ENCODE measurements around the gene CABP5. TPM values are rescaled to one million over a fixed set of nuclear protein-coding genes. Genes with fewer than 3 reads are reported as not detected.
"Not testable (repeated sequence)": the region's sequence is repeated elsewhere in the genome, so short reads cannot be mapped to it uniquely, and the experiment has no call there.

Gene CABP5
- total RNA-seq (not detected), polyA plus RNA-seq (not detected)
- long read RNA-seq, donor 1: 0 reads
- long read RNA-seq, donor 2: 0 reads
- long read RNA-seq, donor 3: 0 reads
- long read RNA-seq, donor 4: 0 reads
- long read RNA-seq, donor 5: 0 reads
- long read RNA-seq, donor 6: 0 reads
- long read RNA-seq, donor 7: 0 reads
- long read RNA-seq, donor 8: 0 reads
- long read RNA-seq, donor 9: 0 reads
- long read RNA-seq, donor 10: 0 reads

DNA sequence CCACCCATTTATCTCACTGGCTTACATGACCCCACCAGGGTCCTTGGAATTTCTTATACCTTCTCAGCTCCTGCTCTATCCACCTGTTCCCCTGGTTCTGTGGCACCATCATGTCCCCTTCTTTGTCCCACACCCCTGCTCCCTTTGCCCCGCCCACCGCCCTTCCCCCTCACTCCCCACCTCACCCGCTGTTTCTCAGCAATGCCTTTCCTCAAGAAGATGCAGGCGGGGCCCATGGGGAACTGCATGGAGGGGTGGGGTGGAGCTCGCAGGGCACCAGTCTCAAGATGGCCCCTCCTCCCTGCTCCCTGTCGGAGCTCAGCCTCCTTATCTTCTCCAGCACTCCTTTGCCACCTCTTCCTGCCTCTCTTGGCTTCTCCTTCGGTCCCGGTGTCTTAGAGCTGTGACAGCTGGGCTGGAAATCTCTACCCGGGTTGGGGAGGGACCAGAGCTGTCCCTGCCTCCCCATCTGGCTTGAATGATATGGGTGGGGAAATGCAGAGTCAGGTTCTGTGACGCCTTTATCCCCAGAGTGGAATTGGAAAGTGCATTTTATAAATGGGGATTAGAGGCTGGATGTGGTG is at the start of gene CABP5:
Gene CABP5 (minus strand): TSS at position 405 of the 584 bp plus-strand sequence. CDS start 157 bp downstream, at position 248.
- intact Hi-C loops (cut with DNase I; ENCODE audit: low total_unique reads): no loop called here
- no peaks in the 10 kb centered on the region for H3K4me1 ChIP-seq
- H3K27ac ChIP-seq: no peak within 1 kb of the TSS
- DNase-seq: no peak
- H3K4me3 ChIP-seq: no peak within 1 kb of the TSS
- H3K9me3 ChIP-seq: no peaks in the 10 kb centered on the region
- H3K36me3 ChIP-seq: peaks cover 0 to 15% (median 5%) of the 10 kb centered on the region in 4 donors
- 74 to 79% (median 76%) methylated on average over 10 of the region's 10 CpGs for WGBS, 5 donors
- no peak for TF ChIP-seq POLR2A (IDR thresholded peaks at IDR 0.05)
- no peak for TF ChIP-seq POLR2AphosphoS5 (IDR thresholded peaks at IDR 0.05)
- TF ChIP-seq EP300 (IDR thresholded peaks at IDR 0.05): no peak
- TF ChIP-seq, protein P1, sequence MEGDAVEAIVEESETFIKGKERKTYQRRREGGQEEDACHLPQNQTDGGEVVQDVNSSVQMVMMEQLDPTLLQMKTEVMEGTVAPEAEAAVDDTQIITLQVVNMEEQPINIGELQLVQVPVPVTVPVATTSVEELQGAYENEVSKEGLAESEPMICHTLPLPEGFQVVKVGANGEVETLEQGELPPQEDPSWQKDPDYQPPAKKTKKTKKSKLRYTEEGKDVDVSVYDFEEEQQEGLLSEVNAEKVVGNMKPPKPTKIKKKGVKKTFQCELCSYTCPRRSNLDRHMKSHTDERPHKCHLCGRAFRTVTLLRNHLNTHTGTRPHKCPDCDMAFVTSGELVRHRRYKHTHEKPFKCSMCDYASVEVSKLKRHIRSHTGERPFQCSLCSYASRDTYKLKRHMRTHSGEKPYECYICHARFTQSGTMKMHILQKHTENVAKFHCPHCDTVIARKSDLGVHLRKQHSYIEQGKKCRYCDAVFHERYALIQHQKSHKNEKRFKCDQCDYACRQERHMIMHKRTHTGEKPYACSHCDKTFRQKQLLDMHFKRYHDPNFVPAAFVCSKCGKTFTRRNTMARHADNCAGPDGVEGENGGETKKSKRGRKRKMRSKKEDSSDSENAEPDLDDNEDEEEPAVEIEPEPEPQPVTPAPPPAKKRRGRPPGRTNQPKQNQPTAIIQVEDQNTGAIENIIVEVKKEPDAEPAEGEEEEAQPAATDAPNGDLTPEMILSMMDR (IDR thresholded peaks at IDR 0.05): no peak
- peaks cover 0 to 31% (median 0%) of the 10 kb centered on the region in 3 donors for H3K27me3 ChIP-seq

DNA sequence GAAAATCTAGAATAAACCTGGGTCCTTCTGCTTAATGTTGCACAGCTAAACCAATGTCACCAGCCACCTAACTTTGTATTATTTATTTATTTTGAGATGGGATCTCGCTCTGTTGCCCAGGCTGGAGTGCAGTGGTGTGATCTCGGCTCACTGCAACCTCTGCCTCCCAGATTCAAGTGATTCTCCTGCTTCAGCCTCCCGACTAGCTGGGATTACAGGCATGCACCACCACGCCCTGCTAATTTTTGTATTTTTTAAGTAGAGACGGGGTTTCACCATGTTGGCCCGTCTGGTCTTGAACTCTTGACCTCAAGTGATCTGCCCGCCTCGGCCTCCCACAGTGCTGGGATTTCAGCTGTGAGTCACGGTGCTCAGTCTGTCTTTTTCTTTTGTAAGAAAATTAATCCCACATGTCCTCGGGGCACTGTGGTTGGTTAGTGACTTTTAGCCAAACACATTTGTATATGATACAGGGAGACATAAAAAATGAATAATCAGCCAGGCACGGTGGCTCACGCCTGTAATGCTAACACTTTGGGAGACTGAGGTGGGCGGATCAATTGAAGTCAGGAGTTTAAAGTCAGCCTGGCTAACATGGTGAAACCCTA is 47.3 kb upstream of the CABP5 start:
- H3K4me3 ChIP-seq; intact Hi-C loops (cut with DNase I; ENCODE audit: low total_unique reads); H3K27ac ChIP-seq; DNase-seq; H3K27me3 ChIP-seq; H3K4me1 ChIP-seq: not testable (repeated sequence)
- H3K9me3 ChIP-seq: peaks cover 0 to 25% (median 9%) of the 10 kb centered on the region in 4 donors
- H3K36me3 ChIP-seq: peaks cover 0 to 40% (median 26%) of the 10 kb centered on the region in 4 donors
- 74 to 84% (median 79%) methylated on average over 13 of the region's 13 CpGs for WGBS, 5 donors

DNA sequence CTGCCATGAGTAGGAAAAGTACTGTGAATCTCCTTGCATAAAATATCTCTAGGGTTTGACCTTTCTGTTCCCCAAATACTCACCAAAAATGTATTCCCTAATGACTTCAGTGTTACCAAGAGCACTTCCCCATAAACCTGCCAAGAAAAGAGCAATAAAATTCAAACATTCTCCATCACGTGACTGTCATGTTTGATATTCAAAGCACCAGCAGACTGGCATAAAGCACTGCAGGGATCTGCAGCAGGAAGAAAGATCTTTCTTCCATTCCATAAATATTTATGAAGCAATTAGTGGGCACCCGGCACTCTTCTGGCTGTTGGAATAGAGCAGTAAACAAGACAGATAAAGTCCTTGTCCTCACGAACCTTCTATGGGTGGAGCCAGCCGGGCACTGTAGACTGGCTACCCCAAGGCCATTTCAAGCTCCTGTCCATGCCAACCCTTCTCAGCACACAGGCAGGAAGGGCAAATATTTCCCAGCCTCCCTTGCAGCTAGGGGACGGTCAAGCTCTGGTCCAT is 46.5 kb upstream of the CABP5 start:
- no peak for DNase-seq
- WGBS, 5 donors: 44 to 56% (median 45%) methylated on average over 5 of the region's 5 CpGs
- Histone ChIP-seq H3K27ac (no peak overlapping the region), H3K36me3 (peaks cover 0 to 32% (median 20%) of the 10 kb centered on the region in 4 donors), H3K9me3 (peaks cover 0 to 22% (median 9%) of the 10 kb centered on the region in 4 donors), H3K27me3 (no peaks in the 10 kb centered on the region), H3K4me3 (no peak overlapping the region), H3K4me1 (no peaks in the 10 kb centered on the region)
- intact Hi-C loops (cut with DNase I; ENCODE audit: low total_unique reads): no loop called here
- TF ChIP-seq EP300 (IDR thresholded peaks at IDR 0.05) (no peak), POLR2A (IDR thresholded peaks at IDR 0.05) (no peak), POLR2AphosphoS5 (IDR thresholded peaks at IDR 0.05) (no peak)
- TF ChIP-seq, protein P1 (IDR thresholded peaks at IDR 0.05): no peak

DNA sequence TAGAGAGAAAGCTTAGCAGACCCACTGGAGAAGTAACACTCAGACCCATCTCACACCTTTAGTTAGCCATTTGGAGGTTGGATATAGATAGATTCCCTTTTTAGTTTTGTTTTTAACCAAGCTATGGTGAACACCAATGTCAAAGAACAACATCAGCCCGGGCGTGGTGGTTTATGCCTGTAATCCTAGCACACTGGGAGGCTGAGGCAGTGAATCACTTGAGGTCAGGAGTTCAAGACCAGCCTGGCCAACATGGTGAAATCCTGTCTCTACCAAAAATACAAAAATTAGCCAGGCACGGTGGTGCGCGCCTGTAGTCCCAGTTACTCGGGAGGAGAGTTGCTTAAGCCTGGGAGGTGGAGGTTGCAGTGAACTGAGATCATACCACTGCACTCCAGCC is 45.1 kb upstream of the CABP5 start:
- H3K9me3 ChIP-seq; H3K4me1 ChIP-seq; H3K4me3 ChIP-seq; H3K27me3 ChIP-seq; DNase-seq; intact Hi-C loops (cut with DNase I; ENCODE audit: low total_unique reads); H3K27ac ChIP-seq: not testable (repeated sequence)
- 92 to 96% (median 94%) methylated on average over 6 of the region's 6 CpGs for WGBS, 5 donors
- peaks cover 0 to 18% (median 11%) of the 10 kb centered on the region in 4 donors for H3K36me3 ChIP-seq

DNA sequence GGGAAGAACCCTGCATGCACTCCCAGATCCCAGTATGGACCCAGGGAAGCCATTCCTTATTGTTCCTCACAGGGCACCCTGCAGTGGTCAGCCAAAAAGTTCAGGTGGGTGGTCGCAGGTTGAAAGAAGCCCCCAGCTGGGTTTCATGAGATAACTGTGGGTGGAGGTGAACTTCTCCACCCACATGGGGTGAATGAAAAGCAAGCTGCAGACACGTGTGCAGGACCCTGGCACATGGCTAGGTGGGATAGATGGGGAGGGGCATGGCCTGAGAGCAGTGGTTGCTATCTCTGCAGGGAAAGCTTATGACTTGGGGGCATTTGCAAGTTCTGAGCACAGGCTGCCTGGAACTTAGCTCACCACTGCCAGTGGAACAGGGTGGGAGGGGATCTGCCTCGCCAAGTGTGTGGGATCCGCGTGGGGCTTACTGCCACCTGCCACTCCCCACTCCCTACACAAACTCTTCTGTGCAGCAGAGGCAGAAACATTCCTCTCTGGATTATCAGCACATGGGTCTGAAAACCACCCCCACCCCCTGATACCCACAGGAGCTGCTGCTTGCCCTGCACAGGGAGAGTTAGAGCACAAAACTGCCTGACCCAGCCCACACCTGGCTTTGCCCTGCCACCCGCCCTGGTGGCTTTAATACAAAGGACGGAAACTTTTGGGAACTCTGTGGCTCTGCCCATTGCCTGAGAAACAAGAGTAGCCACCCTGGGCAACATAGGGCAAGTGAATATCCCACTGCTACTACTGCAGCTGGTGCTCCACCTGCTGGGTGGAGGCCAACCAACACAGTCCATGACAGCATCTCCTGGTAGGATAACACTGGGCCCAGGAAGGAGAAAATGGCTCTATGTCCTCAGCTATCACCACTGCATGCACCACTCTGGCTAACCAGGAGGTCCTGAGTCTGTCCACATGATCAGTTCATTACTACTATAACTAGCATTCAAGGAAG is 42.3 kb upstream of the CABP5 start:
- intact Hi-C loops (cut with DNase I; ENCODE audit: low total_unique reads): no loop called here
- TF ChIP-seq, protein P1 (IDR thresholded peaks at IDR 0.05): no peak
- TF ChIP-seq POLR2AphosphoS5 (IDR thresholded peaks at IDR 0.05): no peak
- TF ChIP-seq POLR2A (IDR thresholded peaks at IDR 0.05): no peak
- H3K27me3 ChIP-seq: no peaks in the 10 kb centered on the region
- DNase-seq: no peak
- H3K36me3 ChIP-seq: no peaks in the 10 kb centered on the region
- H3K4me3 ChIP-seq: no peak overlapping the region
- H3K9me3 ChIP-seq: no peaks in the 10 kb centered on the region
- H3K4me1 ChIP-seq: no peaks in the 10 kb centered on the region
- no peak overlapping the region for H3K27ac ChIP-seq
- WGBS, 5 donors: 76 to 87% (median 84%) methylated on average over 5 to 7 of the region's 7 CpGs
